GM18867 (cell line): ENCODE results near the gene ANKFN1.

Experiments
- ATAC-seq: cut with Tn5 transposase; IDR thresholded peaks from one replicate; pipeline ENCODE4 v1.9.1; 2021; ENCODE audit warnings: mild to moderate bottlenecking, moderate library complexity; ENCODE audit not compliant: unreplicated experiment

The ANKFN1 gene

GRCh38 chr17:56175299-56175955 lies 22.2 kb downstream of the ANKFN1 start:
- ATAC-seq = no peak

DNA sequence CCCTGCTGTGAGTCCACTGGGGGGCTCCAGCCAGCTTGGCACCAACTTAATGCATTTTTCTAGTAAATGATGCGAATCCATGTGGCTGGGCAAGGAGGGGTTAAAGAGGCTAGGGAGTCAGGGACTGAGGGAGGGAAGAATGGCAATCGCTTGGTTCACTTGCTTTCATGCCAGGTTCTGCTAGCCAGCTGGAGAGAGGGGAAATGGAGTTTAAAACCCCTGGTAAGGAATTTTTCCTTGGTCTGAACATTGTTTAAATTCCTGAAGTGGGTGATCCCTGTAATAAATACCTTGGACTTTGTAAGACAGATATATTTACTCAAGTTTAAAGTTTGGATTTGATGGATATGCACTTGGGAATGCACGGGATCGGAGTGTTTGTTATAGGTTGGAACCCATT lies 22.8 kb downstream of the ANKFN1 start:
- no peak for ATAC-seq

DNA sequence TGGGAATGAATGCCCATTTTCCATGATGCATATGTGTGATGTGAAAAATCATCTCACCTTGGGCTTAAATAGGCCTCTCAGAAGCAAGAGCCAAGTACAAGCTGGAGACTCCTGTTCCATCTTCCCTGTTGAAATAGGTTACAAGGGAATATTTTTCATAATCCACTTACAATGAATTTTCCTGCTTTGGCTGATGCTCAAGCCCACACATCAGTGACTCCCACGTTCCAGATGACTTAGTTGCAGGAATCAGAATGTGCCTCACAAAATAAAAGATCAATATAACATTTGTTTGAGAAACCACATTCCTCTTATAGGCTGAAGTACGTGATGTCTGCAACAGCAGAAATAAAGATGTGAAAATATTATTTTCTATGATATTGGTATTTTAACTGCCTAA lies 24.1 kb downstream of the ANKFN1 start:
- ATAC-seq = no peak

- no peak for ATAC-seq
Measured at GRCh38 chr17:56178203-56178602, 24.9 kb downstream of the ANKFN1 start.

- no peak for ATAC-seq
Measured at GRCh38 chr17:56182081-56182480, 28.8 kb downstream of the ANKFN1 start.

- no peak for ATAC-seq
Measured at GRCh38 chr17:56184650-56185049, 31.4 kb downstream of the ANKFN1 start.

- no peak for ATAC-seq
Measured at GRCh38 chr17:56185491-56186221, 32.4 kb downstream of the ANKFN1 start.

DNA sequence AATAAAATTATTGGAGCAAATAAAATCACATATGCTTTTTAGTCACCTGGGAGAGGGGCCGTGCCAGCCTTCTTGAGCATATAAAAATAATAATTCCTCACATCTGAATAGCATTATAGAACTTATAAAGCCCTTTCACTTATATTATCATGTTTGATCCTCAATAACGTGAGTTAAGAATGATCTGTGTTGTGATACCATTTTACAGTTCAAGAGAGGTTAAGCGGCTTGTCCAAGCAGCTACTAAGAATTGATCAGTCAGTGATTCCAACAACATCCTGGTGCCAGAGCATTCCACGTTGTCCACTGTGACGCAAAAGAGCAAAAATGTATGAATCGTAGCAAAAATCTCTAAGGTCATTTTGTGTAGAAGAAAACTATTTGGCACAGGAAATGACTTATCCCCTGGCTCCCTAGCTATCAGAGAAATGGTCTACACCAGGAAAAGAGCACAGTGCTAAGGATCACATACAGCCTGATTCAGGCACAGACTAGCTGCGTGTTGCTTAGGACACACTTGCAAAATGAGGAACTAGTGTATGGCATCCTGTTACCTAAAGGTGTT lies 33.0 kb downstream of the ANKFN1 start:
- no peak for ATAC-seq

DNA sequence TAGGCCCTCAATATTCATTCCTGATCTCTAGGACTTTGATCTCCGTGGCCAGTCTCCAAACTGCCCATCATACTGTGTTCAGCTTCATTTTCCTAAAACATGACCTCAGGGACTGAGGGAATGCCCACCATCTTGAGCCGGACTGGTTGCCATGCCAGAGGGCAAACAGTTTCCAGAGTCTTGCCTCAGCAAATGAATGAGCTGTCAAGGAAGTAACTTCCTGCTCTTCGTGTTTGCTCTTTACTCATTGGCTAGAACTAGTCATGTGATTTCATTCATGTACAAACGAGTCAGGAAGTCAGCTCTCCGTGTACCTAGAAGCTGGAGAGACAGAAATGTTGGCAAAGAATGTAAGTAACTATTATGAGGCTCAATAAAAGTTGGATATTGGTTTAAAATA lies 50.2 kb downstream of the ANKFN1 start:
- no peak for ATAC-seq

DNA sequence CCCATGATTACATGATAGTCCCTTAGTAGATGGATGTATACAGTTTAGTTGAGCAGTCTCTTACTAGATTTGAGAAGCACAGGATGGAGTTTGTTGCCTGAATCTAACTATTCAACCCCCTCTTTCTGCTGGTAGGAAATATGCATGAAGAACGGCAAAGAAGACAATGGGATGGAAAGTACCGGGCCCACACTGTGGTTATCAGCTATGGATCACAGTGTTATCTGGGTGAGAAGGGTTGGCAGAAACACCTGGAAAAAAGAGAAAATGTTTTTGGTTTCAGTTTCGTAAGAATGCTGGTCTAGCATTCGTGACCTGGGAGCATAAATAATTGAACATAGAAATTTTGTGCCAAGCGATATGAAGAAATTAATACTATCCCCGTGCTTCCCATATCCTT lies 53.1 kb downstream of the ANKFN1 start:
- no peak for ATAC-seq

- ATAC-seq = no peak
Measured at GRCh38 chr17:56213031-56213430, 59.8 kb downstream of the ANKFN1 start.

- ATAC-seq = no peak
Measured at GRCh38 chr17:56217921-56218320, 64.6 kb downstream of the ANKFN1 start.

DNA sequence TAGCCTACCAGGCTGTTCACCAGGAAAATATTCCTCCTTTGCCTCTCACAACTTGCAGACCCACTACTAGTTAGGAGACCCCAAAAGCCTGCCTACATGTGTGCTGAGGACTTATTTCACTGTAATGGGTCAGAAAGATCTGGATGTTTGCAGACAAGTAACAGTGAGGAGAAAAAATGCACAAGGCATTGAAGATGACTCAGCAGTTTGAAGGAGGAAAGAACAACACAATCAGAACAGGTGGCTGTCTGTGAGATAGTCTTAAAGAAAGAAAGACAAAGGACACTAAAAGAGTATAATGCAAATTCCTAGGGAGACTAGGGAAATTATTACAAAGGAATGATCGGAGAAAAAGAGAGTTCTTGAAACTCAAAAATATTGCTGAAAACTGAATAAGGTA lies 69.0 kb downstream of the ANKFN1 start:
- ATAC-seq = no peak

- ATAC-seq = no peak
Measured at GRCh38 chr17:56230660-56231059, 77.4 kb downstream of the ANKFN1 start.

DNA sequence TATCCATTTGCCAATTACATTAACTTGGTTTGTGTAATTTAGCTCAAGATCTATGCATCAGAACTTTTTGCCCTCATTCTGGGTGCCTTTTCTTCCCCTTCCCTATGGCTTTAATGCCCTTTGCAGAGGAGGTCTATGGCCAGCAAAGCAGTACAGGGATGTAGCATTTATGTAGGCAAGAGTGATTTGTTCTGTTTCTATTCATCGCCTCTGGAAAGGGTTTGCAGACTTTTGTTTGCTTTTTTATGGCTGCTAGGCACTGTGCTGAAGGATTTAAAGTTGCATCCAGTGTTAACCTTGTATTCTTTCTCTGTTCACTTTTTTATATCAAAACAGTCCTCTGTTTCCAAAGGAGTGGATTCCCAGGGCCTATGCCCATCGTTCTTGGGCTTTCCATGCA lies 78.0 kb downstream of the ANKFN1 start:
- no peak for ATAC-seq

GRCh38 chr17:56231693-56232092 lies 78.4 kb downstream of the ANKFN1 start:
- ATAC-seq = no peak

GRCh38 chr17:56244268-56244890 lies 91.1 kb downstream of the ANKFN1 start:
- no peak for ATAC-seq

DNA sequence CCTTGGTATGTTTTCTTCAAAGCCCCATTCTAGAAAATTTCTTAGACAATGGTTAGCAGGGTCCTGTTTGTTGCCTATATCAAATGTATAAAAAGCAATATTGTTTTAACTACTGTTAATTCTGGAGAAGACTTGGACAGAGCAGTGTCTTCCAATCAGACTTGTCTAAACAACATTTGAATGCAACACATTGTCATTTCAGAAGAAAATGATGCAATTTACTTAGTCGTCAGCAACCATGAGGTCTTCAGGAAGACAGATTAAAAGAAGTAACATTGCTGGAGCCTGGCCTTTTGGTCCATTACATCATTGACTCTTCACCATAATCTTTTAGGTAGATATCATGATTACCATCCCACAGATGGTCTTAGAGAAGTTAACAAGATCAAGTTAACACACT lies 94.5 kb downstream of the ANKFN1 start:
- no peak for ATAC-seq

DNA sequence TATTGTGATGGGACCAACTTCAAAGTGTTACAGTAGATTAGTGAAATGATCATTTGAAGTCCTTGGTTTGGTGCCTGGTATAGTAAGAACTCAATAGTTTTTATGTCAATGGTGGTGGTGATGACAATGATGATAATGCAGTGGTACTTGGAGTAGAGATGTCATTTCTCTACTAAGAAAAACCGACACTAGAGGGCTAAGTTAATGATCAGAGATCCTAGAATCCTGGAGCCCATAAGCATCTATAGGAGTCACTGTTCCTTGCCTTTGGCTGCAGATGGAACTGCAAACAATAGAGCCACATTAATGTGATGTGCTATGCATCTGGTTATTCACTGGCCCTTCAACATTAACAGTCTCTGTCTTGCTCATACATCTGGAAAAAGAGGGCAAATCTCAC lies 103.8 kb downstream of the ANKFN1 start:
- ATAC-seq = no peak

- no peak for ATAC-seq
Measured at GRCh38 chr17:56260376-56261002, 107.2 kb downstream of the ANKFN1 start.

DNA sequence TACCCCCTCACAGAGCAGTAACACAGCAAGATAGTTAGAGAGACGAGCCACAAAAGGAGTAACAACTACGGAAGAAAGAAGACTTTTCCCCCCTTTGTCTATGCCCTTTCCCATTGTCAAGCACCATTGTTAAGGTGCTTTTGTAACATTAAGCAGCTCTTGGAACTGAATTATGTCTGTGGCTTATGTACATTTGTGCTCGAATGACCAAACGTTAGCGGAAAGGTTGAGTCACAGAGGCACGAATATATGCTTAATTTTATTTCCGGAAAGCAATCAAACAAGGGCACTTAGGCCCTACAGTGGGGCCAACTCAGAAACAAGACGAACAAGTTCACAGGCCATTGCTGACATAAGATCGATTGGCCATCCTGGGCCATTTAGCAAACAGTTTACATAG lies 109.5 kb downstream of the ANKFN1 start:
- no peak for ATAC-seq
